NK-92 treated with Interleukin-12 subunit alpha and Interleukin-12 subunit beta, amount 100 ng/mL, for 24 hours (cell line): ENCODE results near the gene STARD6.
"Not testable (repeated sequence)": the region's sequence is repeated elsewhere in the genome, so short reads cannot be mapped to it uniquely, and the experiment has no call there.

Experiments
- DNase-seq: peaks from one replicate; lab custom pipeline; 2025; lab: John Stamatoyannopoulos, UW

Gene STARD6, protein sequence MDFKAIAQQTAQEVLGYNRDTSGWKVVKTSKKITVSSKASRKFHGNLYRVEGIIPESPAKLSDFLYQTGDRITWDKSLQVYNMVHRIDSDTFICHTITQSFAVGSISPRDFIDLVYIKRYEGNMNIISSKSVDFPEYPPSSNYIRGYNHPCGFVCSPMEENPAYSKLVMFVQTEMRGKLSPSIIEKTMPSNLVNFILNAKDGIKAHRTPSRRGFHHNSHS

DNA sequence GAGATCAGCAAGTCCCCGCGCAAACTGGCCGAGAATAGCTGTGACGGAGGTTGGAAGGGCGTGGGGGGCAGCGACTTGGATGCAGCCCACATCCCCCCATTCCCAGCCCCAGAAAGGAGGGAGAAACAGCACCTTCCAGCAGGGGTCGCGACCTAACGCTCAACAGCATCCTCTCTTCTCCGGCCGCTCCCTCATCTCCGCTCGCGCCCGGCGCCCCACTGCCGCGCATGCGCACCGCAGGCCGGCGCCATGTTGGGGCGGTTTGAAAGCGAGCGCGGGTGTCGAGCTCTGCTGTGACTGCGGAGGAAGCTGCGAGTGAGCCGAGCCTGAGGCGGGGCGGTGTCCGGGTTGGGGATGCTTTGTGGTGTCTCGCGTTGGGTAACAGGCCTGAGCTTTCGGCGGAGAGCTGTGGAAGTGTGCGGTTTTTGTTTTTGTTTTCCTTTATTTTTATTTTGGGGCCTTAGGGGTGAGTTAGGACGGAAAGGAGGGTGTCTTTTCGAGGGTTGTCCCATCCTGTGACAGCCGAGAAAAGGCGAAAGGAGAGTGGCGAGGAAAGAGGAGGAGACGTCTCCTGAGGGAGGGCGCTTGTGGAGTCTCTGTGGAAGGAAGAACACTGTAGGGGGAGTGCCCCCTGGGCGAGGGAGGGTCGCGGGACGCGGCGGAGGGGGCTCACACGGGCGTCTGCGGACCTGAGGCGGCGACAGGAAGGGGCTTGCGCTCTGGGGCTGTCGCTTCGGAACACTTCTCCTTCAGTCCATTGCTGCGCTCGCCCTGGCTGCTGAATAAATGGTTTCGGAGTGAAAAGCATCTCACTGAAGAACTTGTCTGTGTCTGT, at the start of gene STARD6, which contains the start of gene C18orf54:
STARD6 (minus strand) TSS at position 199 of the 835 bp plus-strand sequence. CDS start 3,285 bp downstream, outside the sequence.
C18orf54 (plus strand) TSS at position 247 of the 835 bp plus-strand sequence. CDS start 2,667 bp downstream, outside the sequence.
- peak; percentile 79 for DNase-seq

DNA sequence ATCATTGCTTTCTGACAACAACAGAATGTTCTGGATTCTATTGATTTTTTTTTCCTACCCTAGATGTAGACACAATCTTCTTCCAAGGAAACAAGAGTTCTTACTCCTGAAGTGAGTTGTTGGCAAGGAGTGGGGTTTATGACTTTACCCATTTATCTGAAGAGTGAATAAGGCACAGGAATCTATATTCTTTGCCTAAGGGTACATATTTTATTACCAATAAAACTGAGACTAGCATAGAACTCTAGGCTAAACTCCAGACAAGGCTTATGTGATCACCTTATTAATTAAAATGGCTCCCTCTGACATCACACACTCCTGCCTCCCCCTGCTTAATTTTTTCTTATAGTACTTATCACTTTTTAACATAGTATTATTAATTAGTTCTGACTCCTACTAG, 47.6 kb upstream of the STARD6 start:
- no peak for DNase-seq

DNA sequence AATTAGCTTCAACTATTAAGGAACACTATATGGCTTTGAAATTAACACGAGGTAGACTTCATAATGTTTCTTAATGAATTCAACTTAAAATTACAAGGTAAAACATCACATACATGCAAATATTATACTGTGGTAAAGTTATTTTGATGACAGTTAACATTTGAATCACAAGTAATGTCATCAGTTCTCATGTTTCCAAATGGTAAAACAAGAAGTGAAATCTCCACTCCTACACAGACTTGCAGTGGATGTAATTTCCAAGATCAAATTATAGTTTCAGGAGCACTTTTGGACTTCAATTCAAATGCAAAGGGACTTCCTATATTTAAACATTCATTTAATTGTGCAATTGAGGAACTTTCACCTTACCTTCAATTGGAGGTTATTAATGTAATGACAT, 39.1 kb upstream of the STARD6 start:
- no peak for DNase-seq

GRCh38 chr18:54393648-54394294, 36.1 kb upstream of the STARD6 start:
- no peak for DNase-seq

GRCh38 chr18:54392543-54393023, 34.9 kb upstream of the STARD6 start:
- no peak for DNase-seq

GRCh38 chr18:54390838-54391237, 33.2 kb upstream of the STARD6 start:
- no peak for DNase-seq

GRCh38 chr18:54389143-54389505, 31.5 kb upstream of the STARD6 start:
- DNase-seq = no peak

DNA sequence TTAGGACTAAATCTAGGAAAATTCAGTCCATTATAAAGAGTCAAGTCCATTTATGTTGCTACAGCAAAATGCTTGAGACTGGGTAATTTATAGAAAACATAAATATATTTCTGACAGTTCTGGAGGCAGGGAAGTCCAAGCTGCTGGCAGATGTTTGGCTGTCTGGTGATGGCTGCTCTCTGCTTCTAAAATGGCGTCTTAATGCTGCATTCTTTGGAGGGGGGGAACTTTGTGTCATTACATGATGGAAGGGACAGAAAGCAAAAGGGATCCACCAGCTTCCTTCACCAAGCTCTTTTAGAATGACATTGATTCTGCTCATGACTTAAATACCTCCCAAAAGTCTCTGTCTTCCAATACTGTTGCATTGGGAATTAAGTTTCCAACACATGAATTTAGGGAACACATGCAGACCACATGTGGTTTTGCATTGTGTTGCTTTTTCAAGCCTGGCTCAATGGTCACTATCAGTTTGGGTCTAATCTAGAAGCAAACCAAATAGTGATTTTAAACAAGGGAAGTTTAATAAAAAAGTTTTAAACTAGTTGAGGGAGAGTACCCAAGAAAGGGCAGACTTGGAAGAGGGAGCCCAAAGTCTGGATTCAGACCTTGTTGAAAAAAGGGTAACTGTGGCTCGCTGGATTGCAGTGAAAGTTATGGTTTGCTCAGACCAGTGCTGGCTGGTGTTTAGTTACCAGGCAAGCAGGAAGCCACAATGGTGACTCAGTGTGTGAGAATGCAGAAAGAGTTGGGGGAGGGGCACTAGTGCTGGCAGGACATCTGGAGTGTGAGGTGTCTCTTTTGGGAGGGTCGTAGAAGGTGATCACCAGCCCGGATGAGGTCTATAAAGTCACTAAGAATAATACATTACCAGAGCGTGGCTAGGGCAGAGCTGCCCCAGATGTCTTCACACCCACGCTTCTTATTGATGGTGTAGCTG, 30.8 kb upstream of the STARD6 start:
- peak; percentile 51 for DNase-seq

GRCh38 chr18:54387631-54388030, 30.0 kb upstream of the STARD6 start:
- DNase-seq = no peak

DNA sequence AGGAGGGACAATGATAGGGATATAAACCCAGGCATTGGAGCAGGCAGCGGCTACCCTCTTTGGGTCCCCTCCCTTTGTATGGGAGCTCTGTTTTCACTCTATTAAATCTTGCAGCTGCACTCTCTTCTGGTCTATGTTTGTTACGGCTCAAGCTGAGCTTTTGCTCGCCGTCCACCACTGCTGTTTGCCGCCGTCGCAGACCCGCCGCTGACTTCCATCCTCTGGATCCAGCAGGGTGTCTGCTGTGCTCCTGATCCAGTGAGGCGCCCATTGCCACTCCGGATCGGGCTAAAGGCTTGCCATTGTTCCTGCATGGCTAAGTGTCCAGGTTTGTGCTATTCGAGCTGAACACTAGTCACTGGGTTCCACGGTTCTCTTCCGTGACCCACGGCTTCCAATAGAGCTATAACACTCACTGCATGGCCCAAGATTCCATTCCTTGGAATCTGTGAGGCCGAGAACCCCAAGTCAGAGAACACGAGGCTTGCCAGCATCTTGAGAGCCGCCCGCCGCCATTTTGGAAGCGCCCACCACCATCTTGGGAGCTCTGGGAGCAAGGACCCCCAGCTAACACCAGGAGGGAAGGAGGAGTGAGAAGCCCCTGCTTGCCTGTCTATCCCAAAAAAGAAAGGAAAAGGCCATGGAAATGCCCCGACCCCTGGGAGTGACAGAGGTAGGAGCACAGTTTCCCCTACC, 29.3 kb upstream of the STARD6 start:
- DNase-seq = not testable (repeated sequence)

- DNase-seq = no peak
These were observed 28.4 kb upstream of the STARD6 start for GRCh38 chr18:54386043-54386442.

- no peak for DNase-seq
These were observed 25.1 kb upstream of the STARD6 start for GRCh38 chr18:54382733-54383252.

GRCh38 chr18:54382076-54382475, 24.4 kb upstream of the STARD6 start:
- no peak for DNase-seq

- DNase-seq = no peak
These were observed 24.0 kb upstream of the STARD6 start for GRCh38 chr18:54381640-54382039.

DNA sequence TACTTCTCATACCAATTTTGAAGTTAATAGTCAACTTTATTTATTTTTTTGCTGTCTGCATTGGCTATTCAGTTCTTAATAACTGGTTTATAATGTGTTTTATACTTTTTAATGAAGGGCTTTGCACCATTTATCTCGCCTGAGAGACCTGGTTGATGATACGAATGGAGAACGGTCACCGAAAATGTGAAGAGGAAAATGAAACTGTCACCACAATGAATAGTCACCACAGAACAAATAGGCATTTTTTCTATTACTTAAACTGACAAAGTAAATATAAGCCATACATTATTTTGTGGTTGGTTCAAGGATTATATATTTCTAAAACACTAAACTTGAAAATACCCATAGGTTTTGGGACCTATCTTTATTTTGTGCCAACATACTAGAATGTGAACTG, 20.4 kb upstream of the STARD6 start:
- DNase-seq = no peak

GRCh38 chr18:54360406-54360805, 2.7 kb upstream of the STARD6 start:
- no peak for DNase-seq

GRCh38 chr18:54359233-54359632, 1.6 kb upstream of the STARD6 start:
- no peak for DNase-seq

- DNase-seq = peak; percentile 37
These were observed 910 bp upstream of the STARD6 start for GRCh38 chr18:54358495-54359040.

DNA sequence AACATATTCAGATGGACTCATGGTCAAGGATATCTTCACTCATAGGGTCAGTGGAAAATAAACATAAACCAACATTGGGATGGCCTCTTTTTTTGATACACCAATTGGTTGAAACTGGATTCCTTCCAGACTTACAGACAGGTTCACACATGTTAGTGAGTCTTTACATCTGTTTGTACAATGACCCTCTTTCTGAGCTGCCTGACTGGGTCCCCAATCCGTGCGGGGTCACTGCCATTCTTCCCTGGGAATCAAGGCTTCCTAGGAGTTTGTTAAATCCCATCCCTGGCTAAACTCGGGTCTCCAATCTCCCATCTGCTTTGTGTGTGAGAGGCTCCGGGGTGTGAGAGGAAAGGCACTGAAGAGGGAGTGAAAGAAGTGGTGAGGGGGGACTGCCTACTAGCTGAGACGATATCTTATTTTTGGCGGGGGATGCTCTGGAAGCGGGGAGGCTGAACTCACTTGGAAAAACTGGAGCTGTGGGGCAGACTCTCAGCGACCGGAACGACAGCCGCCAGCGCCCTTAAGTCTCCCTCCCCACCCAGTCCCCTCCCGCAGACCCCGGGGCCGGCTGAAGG, 487 bp downstream of the STARD6 start:
- DNase-seq = no peak

DNA sequence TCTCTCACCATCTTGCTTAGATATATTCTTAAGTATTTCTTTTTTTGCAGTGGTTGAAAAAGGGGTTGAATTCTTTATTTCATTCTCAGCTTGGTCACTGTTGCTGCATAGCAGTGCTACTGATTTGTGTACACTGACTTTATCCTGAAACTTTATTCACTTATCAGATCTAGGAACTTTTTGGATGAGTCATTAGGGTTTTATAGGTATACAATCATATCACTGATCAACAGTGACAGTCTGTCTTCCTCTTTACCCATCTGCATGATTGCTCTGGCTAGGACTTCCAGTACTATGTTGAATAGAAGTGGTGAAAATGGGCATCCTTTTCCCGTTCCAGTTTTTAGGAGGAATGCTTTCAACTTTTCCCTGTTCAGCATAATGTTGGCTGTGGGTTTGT, 6.5 kb downstream of the STARD6 start:
- no peak for DNase-seq
